Measurements from ENCODE around the gene MX2.

Gene MX2

GRCh38 chr21:41403331-41403730 lies 41.5 kb downstream of the MX2 start:
- Histone ChIP-seq H3K4me2 (ENCODE audit: low read depth, low read length) (no peak overlapping the region), H4K20me1 (ENCODE audit: insufficient read depth, low read length) (no peaks in the 10 kb centered on the region), H3K9me2 (replicated peaks; ENCODE audit: insufficient read depth, low read length) (no peaks in the 10 kb centered on the region), H3K9ac (ENCODE audit: low read length) (no peak overlapping the region), H3K79me2 (ENCODE audit: low read length) (no peaks in the 10 kb centered on the region), H3K27me3 (replicated peaks; ENCODE audit: insufficient read depth, low read length) (no peaks in the 10 kb centered on the region), H3K9me3 (replicated peaks; ENCODE audit: insufficient read depth, low read length) (no peaks in the 10 kb centered on the region), H2AFZ (ENCODE audit: low read length) (no peak overlapping the region), H3K36me3 (replicated peaks; ENCODE audit: insufficient read depth, low read length) (no peaks in the 10 kb centered on the region), H3F3A (ENCODE audit: insufficient read depth, low read length) (no peaks in the 10 kb centered on the region), H3K4me1 (ENCODE audit: low read length) (no peaks in the 10 kb centered on the region), H3K4me3 (ENCODE audit: low read length) (no peak overlapping the region), H3K27ac (ENCODE audit: low read length) (no peak overlapping the region)
- TF ChIP-seq, protein P1, sequence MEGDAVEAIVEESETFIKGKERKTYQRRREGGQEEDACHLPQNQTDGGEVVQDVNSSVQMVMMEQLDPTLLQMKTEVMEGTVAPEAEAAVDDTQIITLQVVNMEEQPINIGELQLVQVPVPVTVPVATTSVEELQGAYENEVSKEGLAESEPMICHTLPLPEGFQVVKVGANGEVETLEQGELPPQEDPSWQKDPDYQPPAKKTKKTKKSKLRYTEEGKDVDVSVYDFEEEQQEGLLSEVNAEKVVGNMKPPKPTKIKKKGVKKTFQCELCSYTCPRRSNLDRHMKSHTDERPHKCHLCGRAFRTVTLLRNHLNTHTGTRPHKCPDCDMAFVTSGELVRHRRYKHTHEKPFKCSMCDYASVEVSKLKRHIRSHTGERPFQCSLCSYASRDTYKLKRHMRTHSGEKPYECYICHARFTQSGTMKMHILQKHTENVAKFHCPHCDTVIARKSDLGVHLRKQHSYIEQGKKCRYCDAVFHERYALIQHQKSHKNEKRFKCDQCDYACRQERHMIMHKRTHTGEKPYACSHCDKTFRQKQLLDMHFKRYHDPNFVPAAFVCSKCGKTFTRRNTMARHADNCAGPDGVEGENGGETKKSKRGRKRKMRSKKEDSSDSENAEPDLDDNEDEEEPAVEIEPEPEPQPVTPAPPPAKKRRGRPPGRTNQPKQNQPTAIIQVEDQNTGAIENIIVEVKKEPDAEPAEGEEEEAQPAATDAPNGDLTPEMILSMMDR (IDR thresholded peaks at IDR 0.05; ENCODE audit: low read length), result no peak
- no peak for TF ChIP-seq EZH2 (optimal IDR thresholded peaks at IDR 0.05; ENCODE audit: low read depth, low read length)
- TF ChIP-seq EZH2phosphoT487 (IDR thresholded peaks at IDR 0.05; ENCODE audit: low read length), result no peak
- DNase-seq, result no peak

DNA sequence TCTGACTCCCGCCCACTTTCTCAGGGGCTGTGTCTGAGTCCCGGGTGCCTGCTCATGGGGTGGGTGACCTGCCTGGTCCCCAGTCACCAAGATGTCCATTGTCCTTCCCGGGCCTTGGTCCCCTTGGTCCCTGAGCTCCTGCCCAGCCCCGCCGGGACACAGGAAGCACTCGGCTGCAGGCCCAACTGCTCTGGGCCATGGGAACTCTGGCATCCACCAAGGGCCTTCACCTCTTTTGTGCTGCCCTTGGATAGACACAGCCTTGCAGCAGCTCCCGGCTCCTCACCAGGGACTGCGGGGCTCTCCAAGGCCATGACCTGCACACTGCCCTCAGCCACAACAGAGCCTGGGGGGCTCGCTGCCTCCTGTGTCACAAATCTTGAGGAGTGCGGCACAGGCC lies 42.1 kb downstream of the MX2 start:
- no peaks in the 10 kb centered on the region for H4K20me1 ChIP-seq (ENCODE audit: insufficient read depth, low read length)
- no peak overlapping the region for H3K4me2 ChIP-seq (ENCODE audit: low read depth, low read length)
- H3K9me3 ChIP-seq (replicated peaks; ENCODE audit: insufficient read depth, low read length), result no peaks in the 10 kb centered on the region
- H3K27ac ChIP-seq (ENCODE audit: low read length), result no peak overlapping the region
- no peak overlapping the region for H3K9ac ChIP-seq (ENCODE audit: low read length)
- H3K4me1 ChIP-seq (ENCODE audit: low read length), result no peaks in the 10 kb centered on the region
- no peaks in the 10 kb centered on the region for H3F3A ChIP-seq (ENCODE audit: insufficient read depth, low read length)
- H3K27me3 ChIP-seq (replicated peaks; ENCODE audit: insufficient read depth, low read length), result no peaks in the 10 kb centered on the region
- no peaks in the 10 kb centered on the region for H3K9me2 ChIP-seq (replicated peaks; ENCODE audit: insufficient read depth, low read length)
- H2AFZ ChIP-seq (ENCODE audit: low read length), result no peak overlapping the region
- no peaks in the 10 kb centered on the region for H3K36me3 ChIP-seq (replicated peaks; ENCODE audit: insufficient read depth, low read length)
- no peaks in the 10 kb centered on the region for H3K79me2 ChIP-seq (ENCODE audit: low read length)
- H3K4me3 ChIP-seq (ENCODE audit: low read length), result no peak overlapping the region
- no peak for DNase-seq
- TF ChIP-seq, protein P1 (IDR thresholded peaks at IDR 0.05; ENCODE audit: low read length), result no peak
- TF ChIP-seq EZH2 (optimal IDR thresholded peaks at IDR 0.05; ENCODE audit: low read depth, low read length) (no peak), EZH2phosphoT487 (IDR thresholded peaks at IDR 0.05; ENCODE audit: low read length) (no peak)

DNA sequence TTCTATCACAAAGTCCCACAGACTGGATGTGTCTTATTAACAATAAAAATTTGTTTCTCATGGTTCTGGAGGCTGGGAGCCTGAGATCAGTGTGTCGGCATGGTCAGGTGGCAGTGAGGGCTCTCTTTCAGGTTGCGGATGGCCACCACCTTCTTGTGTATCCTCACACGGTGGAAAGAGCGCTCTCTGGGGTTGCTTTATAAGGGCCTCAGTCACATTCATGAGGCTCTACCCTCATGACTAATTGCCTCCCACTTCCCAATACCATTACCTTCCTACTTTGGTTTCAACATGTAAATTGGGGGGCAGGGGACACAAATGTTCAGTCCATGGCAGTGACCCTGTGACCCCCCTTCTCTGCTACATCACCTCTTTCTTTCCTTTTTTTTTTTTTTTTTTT lies 43.5 kb downstream of the MX2 start:
- TF ChIP-seq, protein P1 (IDR thresholded peaks at IDR 0.05; ENCODE audit: low read length), result no peak
- TF ChIP-seq EZH2 (optimal IDR thresholded peaks at IDR 0.05; ENCODE audit: low read depth, low read length) (no peak), EZH2phosphoT487 (IDR thresholded peaks at IDR 0.05; ENCODE audit: low read length) (no peak)
- Histone ChIP-seq H3K9ac (ENCODE audit: low read length) (no peak overlapping the region), H4K20me1 (ENCODE audit: insufficient read depth, low read length) (no peaks in the 10 kb centered on the region), H3K4me1 (ENCODE audit: low read length) (no peaks in the 10 kb centered on the region), H3K79me2 (ENCODE audit: low read length) (no peaks in the 10 kb centered on the region), H3K27me3 (replicated peaks; ENCODE audit: insufficient read depth, low read length) (no peaks in the 10 kb centered on the region), H3K4me2 (ENCODE audit: low read depth, low read length) (no peak overlapping the region), H3K9me3 (replicated peaks; ENCODE audit: insufficient read depth, low read length) (no peaks in the 10 kb centered on the region), H3K9me2 (replicated peaks; ENCODE audit: insufficient read depth, low read length) (no peaks in the 10 kb centered on the region), H3K36me3 (replicated peaks; ENCODE audit: insufficient read depth, low read length) (no peaks in the 10 kb centered on the region), H3K4me3 (ENCODE audit: low read length) (no peak overlapping the region), H3K27ac (ENCODE audit: low read length) (no peak overlapping the region), H2AFZ (ENCODE audit: low read length) (no peak overlapping the region), H3F3A (ENCODE audit: insufficient read depth, low read length) (no peaks in the 10 kb centered on the region)
- no peak for DNase-seq

Measured in MM.1S (cell line).